HepG2 (cell line): ENCODE results near the gene ZMYND19. TPM values are rescaled to one million over a fixed set of nuclear protein-coding genes. Genes with fewer than 3 reads are reported as not detected.

Experiments used
- CEBPZ ChIP-seq: IDR thresholded peaks from 2 replicates; pipeline ENCODE4 v1.6.1; 2012; ENCODE audit warnings: low read length, improper control_type of control experiment
- CENPBD1 ChIP-seq: sonication (generic); formaldehyde crosslinking; IDR thresholded peaks from 2 replicates; pipeline ENCODE4 v1.8.0; 2022; ENCODE audit warnings: missing genetic modification reagents, low read depth, mild to moderate bottlenecking, borderline replicate concordance
- CTCF ChIP-seq: sonication (generic); formaldehyde crosslinking; IDR thresholded peaks from 2 replicates; pipeline ENCODE4 v1.5.0; 2020; ENCODE audit warnings: mild to moderate bottlenecking, missing genetic modification reagents, moderate library complexity
- DBP ChIP-seq: sonication (generic); formaldehyde crosslinking; IDR thresholded peaks from 2 replicates; pipeline ENCODE4 v1.4.0; 2020; ENCODE audit warnings: missing genetic modification reagents; ENCODE audit errors: not compliant biosample characterization
- GABPB1 ChIP-seq: IDR thresholded peaks from 2 replicates; pipeline ENCODE4 v1.6.1; 2016; ENCODE audit warnings: mild to moderate bottlenecking, missing genetic modification reagents, moderate library complexity, missing compliant biosample characterization
- PAX8 ChIP-seq: sonication (generic); formaldehyde crosslinking; IDR thresholded peaks from 2 replicates; pipeline ENCODE4 v1.8.0; 2022; ENCODE audit warnings: mild to moderate bottlenecking, missing genetic modification reagents, borderline replicate concordance
- POGK ChIP-seq: sonication (generic); formaldehyde crosslinking; conservative IDR thresholded peaks from 2 replicates; pipeline ENCODE4 v1.8.0; 2022; ENCODE audit warnings: mild to moderate bottlenecking, moderate library complexity, missing genetic modification reagents
- RXRB ChIP-seq: IDR thresholded peaks from 2 replicates; pipeline ENCODE4 v1.6.1; 2016; ENCODE audit warnings: borderline replicate concordance, missing genetic modification reagents, missing compliant biosample characterization
- SALL1 ChIP-seq: sonication (generic); formaldehyde crosslinking; IDR thresholded peaks from 2 replicates; pipeline ENCODE4 v1.8.0; 2022; ENCODE audit warnings: mild to moderate bottlenecking, missing genetic modification reagents
- SP4 ChIP-seq: sonication (generic); formaldehyde crosslinking; IDR thresholded peaks from 2 replicates; pipeline ENCODE4 v1.8.1; 2023; ENCODE audit warnings: mild to moderate bottlenecking, missing genetic modification reagents
- THAP11 ChIP-seq: IDR thresholded peaks from 2 replicates; pipeline ENCODE4 v1.6.1; 2016; ENCODE audit warnings: missing biosample characterization, missing genetic modification reagents
- YEATS4 ChIP-seq: sonication (generic); formaldehyde crosslinking; IDR thresholded peaks from 2 replicates; pipeline ENCODE4 v1.4.0; 2020; ENCODE audit warnings: missing genetic modification reagents, borderline replicate concordance
- ZBTB2 ChIP-seq: sonication (generic); formaldehyde crosslinking; IDR thresholded peaks from 2 replicates; pipeline ENCODE4 v1.8.0; 2022; ENCODE audit warnings: low read depth, missing genetic modification reagents
- ZFYVE20 ChIP-seq: sonication (generic); formaldehyde crosslinking; IDR thresholded peaks from 2 replicates; pipeline ENCODE4 v1.8.0; 2023; ENCODE audit warnings: low read depth, mild to moderate bottlenecking, moderate library complexity, missing genetic modification reagents, borderline replicate concordance
- ZNF333 ChIP-seq: sonication (generic); formaldehyde crosslinking; IDR thresholded peaks from 2 replicates; pipeline ENCODE4 v1.4.0; 2020; ENCODE audit warnings: mild to moderate bottlenecking, missing genetic modification reagents, borderline replicate concordance
- ZNF547 ChIP-seq: sonication (generic); formaldehyde crosslinking; IDR thresholded peaks from 2 replicates; pipeline ENCODE4 v1.5.1; 2020; ENCODE audit warnings: mild to moderate bottlenecking, missing genetic modification reagents
- polyA plus RNA-seq, 8 experiments: library from polyadenylated mRNA; depleted of rRNA in 3 of 8; stranded (reverse) in 7 of 8; unstranded in 1 of 8; fragments of >200 nt; fragmentation: Illumina TruSeq in 4 of 8; extraction: Trizol in 4 of 8; gene quantifications; 2 replicates each; pipeline versions ENCODE4 v1.2.1 to v1.2.3, GENCODE V29; 2011 to 2016; ENCODE audit warnings: low read depth in 4 of 8, missing spikeins in 1 of 8, mixed read lengths in 1 of 8; ENCODE audit not compliant: insufficient read depth in 1 of 8
- total RNA-seq, 5 experiments: library from RNA; depleted of rRNA; stranded (reverse); fragments of >200 nt; fragmentation: Illumina TruSeq; extraction: Trizol; gene quantifications; 2 replicates each; pipeline ENCODE4 v1.2.3, GENCODE V29; 2016; ENCODE audit warnings: low read depth in 1 of 5

ZMYND19 gene
- total and polyA plus RNA-seq, 2 of the 13 experiments (the other 11 are each of a cell fraction or from before 2014, with no cell fraction given) = 21.3 to 38.7 TPM

GRCh38 chr9:137605121-137606004 is 15.1 kb upstream of the ZMYND19 start, which contains the start of gene ARRDC1 (continued):
- 0 out of 2 replicates have a peak, but pooled peaks have one; percentile 3 for TF ChIP-seq ZBTB2
- peak; percentile 67 for TF ChIP-seq SP4 (CRISPR knock-in tag)
- TF ChIP-seq RXRB (CRISPR knock-in tag) = no peak
- TF ChIP-seq ZFYVE20 (CRISPR knock-in tag) = 0 out of 2 replicates have a peak, but pooled peaks have one; percentile 47
- TF ChIP-seq DBP (CRISPR knock-in tag) = peak; percentile 13
- TF ChIP-seq GABPB1 (CRISPR knock-in tag) = peak; percentile 65
- peak; percentile 9; the same call in 1 of the 2 replicates for TF ChIP-seq THAP11 (CRISPR knock-in tag)
- peak; percentile 68; the same call in 1 of the 2 replicates for TF ChIP-seq POGK (CRISPR knock-in tag)
- TF ChIP-seq CEBPZ = no peak
- peak; percentile 24; the same call in 1 of the 2 replicates for TF ChIP-seq SALL1 (CRISPR knock-in tag)
- peak; percentile 34; the same call in 1 of the 2 replicates for TF ChIP-seq ZNF333 (CRISPR knock-in tag)
- peak; percentile 13 for TF ChIP-seq CTCF
- TF ChIP-seq PAX8 (CRISPR knock-in tag) = 0 out of 2 replicates have a peak, but pooled peaks have one; percentile 51
- TF ChIP-seq ZNF547 = 0 out of 2 replicates have a peak, but pooled peaks have one; percentile 43
- peak; percentile 45; the same call in 1 of the 2 replicates for TF ChIP-seq YEATS4 (CRISPR knock-in tag)
- no peak for TF ChIP-seq CENPBD1 (CRISPR knock-in tag)
